ENCODE measurements around the gene KLF11. TPM values are rescaled to one million over a fixed set of nuclear protein-coding genes. Genes with fewer than 3 reads are reported as not detected.
A peak's percentile ranks its signal among the peaks of the same experiment; 100 is the strongest.

Gene KLF11
- total and polyA plus RNA-seq, 9 of the 15 experiments (the other 6 are each of a cell fraction or from before 2014, with no cell fraction given): 2.1 to 13.4 (median 6.5) TPM

GRCh38 chr2:10035053-10035422 lies 8.3 kb upstream of the KLF11 start (continued):
- no peak for TF ChIP-seq ZNF609 (CRISPR knock-in tag; IDR thresholded peaks at IDR 0.05; ENCODE audit: borderline replicate concordance)
- TF ChIP-seq BDP1 (IDR thresholded peaks at IDR 0.05; ENCODE audit: insufficient read depth, insufficient read length): no peak
- TF ChIP-seq XRCC5 (IDR thresholded peaks at IDR 0.05; ENCODE audit: low read depth, low read length): no peak
- 0 out of 4 replicates have a peak, but pooled peaks of 1 of the 2 experiments have one; percentile 31 for TF ChIP-seq HDAC1 (IDR thresholded peaks at IDR 0.05)
- no peak for TF ChIP-seq SPI1 (IDR thresholded peaks at IDR 0.05; ENCODE audit: borderline replicate concordance, low read depth, low read length)
- TF ChIP-seq STAT6 (CRISPR knock-in tag; IDR thresholded peaks at IDR 0.05): no peak
- peak; percentile 94 for TF ChIP-seq HDAC2 (IDR thresholded peaks at IDR 0.05)
- TF ChIP-seq ZC3H4 (CRISPR knock-in tag; IDR thresholded peaks at IDR 0.05; ENCODE audit: borderline replicate concordance): no peak
- TF ChIP-seq ZNF644 (tag; IDR thresholded peaks at IDR 0.05; ENCODE audit: low read depth): no peak
- TF ChIP-seq ESRRA (IDR thresholded peaks at IDR 0.05; ENCODE audit: borderline replicate concordance, low read depth): peak; percentile 12; the same call in 1 of the 2 replicates
- 0 out of 4 replicates have a peak, but pooled peaks of 1 of the 2 experiments have one; percentile 12 for TF ChIP-seq ZNF639 (CRISPR knock-in tag; conservative IDR thresholded peaks at IDR 0.05 in 1 of 2, IDR thresholded peaks at IDR 0.05 in 1 of 2)
- no peak for TF ChIP-seq TGIF2 (CRISPR knock-in tag; IDR thresholded peaks at IDR 0.05)
- TF ChIP-seq POLR3A (IDR thresholded peaks at IDR 0.05; ENCODE audit: borderline replicate concordance, extremely low read depth, insufficient read depth, insufficient read length): no peak
- no peak for TF ChIP-seq ERF (CRISPR knock-in tag; IDR thresholded peaks at IDR 0.05)
- no peak for TF ChIP-seq GABPA (tag; conservative IDR thresholded peaks at IDR 0.05; ENCODE audit: low read depth)
- TF ChIP-seq ZNF75A (CRISPR knock-in tag; IDR thresholded peaks at IDR 0.05): no peak
- no peak for TF ChIP-seq ETV1 (tag; conservative IDR thresholded peaks at IDR 0.05; ENCODE audit: low read depth)
- no peak for TF ChIP-seq CREB3L1 (IDR thresholded peaks at IDR 0.05; ENCODE audit: borderline replicate concordance, low read depth)
